GM10266 (cell line): ENCODE measurements around the gene LDLRAD1.
"Not testable (repeated sequence)": the region's sequence is repeated elsewhere in the genome, so short reads cannot be mapped to it uniquely, and the experiment has no call there.

Source experiments
- DNase-seq: peaks from one replicate; pipeline ENCODE4 v3.0.0; 2012; ENCODE audit errors: extremely low spot score
- TF ChIP-seq, protein P1 (sequence below): IDR thresholded peaks from 2 replicates; pipeline ENCODE4 v1.5.1; 2012; ENCODE audit warnings: mild to moderate bottlenecking, low read depth; ENCODE audit not compliant: control insufficient read depth, insufficient read depth; ENCODE audit errors: missing control alignments

Gene LDLRAD1

DNA sequence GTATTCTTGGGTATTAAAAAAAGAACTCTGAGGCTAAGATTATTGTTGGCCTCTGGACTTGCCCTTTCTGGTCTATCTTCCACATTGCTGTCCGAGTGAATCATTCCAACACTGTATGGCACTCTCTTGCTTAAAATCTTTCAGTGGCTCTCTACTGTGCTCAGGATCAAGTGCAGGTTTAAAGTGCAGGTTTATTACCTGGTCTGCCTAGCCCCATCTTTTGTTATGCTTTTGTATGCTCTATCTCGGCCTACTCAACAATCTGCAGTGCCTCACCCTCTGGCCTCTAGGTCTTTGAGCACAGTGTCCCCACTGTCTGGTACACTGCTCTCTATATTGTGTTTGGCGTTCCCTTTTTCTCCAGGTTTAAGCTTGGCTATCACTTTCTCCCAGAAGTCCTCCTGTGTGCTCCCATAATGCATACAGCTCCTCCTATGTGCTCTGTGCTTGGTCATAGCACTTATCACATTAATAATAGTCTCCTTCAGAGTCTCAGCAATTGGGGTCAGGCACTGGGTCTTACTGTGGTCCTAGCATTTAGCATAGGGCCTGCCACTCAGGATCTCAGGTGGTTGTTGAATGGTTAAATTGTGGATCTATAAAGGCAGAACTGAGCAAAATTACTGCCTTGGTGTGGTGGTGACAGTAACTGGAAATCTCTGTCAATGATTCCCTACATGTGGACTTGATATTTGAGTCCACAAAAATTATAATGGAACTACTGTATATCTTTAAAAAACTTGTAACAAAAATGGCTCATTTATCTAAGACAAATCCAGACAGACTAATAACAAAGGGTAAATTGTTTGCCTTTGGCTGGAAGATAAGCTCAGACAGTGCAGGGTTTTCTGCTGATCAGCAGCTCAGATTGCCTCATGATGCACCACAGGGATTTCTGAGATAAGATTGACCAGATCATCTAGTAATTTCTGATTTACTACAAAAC is 10.6 kb upstream of the LDLRAD1 start:
- no peak for DNase-seq
- TF ChIP-seq, protein P1, sequence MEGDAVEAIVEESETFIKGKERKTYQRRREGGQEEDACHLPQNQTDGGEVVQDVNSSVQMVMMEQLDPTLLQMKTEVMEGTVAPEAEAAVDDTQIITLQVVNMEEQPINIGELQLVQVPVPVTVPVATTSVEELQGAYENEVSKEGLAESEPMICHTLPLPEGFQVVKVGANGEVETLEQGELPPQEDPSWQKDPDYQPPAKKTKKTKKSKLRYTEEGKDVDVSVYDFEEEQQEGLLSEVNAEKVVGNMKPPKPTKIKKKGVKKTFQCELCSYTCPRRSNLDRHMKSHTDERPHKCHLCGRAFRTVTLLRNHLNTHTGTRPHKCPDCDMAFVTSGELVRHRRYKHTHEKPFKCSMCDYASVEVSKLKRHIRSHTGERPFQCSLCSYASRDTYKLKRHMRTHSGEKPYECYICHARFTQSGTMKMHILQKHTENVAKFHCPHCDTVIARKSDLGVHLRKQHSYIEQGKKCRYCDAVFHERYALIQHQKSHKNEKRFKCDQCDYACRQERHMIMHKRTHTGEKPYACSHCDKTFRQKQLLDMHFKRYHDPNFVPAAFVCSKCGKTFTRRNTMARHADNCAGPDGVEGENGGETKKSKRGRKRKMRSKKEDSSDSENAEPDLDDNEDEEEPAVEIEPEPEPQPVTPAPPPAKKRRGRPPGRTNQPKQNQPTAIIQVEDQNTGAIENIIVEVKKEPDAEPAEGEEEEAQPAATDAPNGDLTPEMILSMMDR: no peak

DNA sequence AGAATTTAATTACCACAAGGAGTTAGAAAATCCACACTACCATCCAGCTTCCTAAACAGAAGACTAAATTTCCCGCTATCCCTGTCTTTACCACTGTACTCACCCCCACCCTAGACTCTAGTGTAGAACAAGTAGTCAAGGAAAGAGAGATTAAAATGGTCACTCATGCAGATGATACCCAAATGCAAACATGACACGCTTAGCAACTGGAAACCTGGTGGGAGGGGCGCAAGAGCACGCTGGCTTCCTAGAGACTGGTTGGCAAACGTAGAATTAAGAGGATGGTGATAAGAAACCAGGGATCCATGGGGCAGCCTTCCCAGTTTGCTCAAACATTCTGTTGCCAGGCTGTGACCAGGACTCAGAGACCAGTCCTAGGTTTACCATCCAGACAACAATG is 9.9 kb upstream of the LDLRAD1 start:
- no peak for DNase-seq
- TF ChIP-seq, protein P1: no peak

DNA sequence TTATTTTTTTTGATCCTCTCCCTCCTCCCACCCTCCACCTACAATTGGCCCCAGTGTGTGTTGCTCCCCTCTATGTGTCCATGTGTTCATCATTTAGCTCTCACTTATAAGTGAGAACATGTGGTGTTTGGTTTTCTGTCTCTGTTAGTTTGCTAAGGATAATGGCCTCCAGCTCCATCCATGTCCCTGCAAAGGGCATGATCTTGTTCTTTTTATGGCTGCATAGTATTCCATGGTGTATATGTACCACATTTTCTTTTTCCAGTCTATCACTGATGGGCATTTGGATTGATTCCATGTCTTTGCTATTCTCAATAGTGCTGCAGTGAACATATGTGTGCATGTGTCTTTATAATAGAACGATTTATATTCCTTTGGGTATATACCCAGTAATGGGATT is 6.8 kb upstream of the LDLRAD1 start:
- DNase-seq: not testable (repeated sequence)

DNA sequence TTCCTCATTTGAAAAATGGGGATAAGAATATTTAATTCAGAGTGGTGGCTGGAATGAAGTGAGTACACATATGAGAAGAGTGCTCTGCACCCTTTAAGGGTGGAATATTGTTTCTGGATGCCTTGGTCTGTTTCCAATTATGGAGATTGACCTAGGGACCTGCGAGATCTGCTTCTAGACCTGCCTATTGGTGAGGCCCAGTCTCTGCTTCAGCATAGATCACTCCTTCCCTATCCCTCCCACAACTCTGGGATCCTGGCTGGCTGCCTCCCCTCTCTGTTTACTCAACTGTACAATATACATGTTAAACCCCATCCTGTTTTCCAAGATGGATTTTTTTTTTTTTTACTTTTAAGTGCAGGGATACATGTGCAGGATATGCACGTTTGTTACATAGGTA is 6.4 kb upstream of the LDLRAD1 start:
- no peak for DNase-seq
- TF ChIP-seq, protein P1: no peak

DNA sequence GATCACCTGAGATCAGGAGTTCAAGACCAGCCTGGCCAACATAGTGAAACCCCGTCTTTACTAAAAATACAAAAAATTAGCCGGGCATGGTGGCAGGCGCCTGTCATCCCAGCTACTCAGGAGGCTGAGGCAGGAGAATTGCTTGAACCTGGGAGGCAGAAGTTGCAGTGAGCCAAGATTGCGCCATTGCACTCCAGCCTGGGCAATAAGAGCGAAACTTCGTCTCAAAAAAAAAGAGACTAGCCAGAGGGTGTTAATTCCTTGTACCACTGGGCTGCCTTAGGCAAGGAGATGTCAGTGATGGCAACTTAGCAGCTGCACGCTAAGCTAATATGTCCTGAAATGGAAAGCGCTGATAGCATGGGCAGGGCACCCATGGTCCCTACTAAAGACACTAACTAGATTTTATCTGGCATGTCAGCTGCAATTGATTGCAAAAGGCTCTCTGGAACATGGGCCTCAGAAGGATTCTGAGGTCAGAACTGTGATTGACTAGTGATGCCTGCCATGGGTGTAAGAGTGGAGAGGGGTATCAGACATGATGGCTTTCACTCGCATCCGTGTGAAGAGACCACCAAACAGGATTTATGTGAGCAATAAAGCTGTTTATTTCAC is 1.7 kb upstream of the LDLRAD1 start:
- DNase-seq: not testable (repeated sequence)

DNA sequence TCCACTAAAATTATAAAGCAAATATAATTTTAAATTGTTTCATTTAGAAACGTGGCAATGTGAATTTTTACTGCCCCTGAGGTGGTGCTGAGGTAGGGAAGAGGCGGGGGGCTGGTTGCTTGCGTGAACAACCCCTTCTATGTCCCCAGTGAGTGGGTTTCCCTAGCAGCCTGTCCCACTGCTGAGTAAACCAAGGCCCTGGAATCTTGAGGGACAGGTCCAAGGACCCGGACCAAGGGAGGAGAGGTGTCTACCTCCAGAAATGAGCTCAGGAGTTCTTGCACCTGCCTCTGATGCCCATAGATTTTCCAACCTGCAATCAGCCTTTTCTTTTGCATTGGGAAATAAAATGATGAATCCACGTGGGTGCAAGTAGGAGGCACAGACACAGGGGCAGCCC is 649 bp upstream of the LDLRAD1 start:
- no peak for DNase-seq
- TF ChIP-seq, protein P1: no peak

DNA sequence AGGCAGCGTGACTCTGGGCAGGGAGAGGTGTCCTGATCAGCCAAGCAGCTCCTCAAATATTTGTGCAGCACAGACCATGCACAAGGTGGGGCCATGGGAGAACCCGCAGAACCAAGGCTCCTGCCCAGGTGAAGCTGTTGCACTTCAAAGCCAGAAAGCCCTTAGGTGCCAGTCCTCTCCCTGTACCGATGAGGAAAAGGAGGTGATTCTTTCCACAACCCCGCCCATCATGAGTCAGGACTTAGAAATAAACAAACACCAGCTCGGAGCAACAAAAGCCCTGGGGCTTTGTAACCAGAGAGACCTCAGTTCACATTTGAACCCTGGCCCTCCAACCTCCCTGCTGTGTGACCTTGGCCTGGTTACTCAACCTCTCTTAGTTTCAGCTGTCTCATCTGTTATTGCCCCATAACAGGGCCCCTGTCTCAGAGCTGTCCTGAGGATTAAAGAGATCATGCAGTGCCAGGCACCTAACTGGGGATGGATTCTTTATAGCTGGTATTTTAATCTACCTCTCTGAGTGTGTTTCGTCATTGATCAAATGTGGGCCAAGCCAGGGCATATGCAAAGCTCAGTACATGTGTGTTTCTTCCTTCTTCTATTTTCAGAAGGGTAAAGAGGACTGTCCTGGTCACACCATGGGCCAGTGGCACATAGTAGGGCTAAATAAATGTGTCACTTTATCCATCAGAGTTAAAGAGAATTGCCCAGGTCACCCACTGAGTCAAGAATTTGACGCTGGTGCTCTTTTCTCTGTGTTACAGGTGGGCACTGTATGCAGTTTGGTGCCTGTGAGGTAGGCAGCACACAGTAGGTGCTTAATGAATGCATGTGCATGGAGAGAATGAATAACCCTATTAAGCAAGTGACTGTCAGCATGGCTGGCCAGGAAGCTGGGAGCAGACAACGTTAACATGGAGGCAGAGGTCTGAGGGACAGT is 1.4 kb downstream of the LDLRAD1 start:
- DNase-seq: no peak
- TF ChIP-seq, protein P1: no peak
